Forelimb muscle (tissue), 1 donor: ENCODE measurements around the gene F8. TPM values are rescaled to one million over a fixed set of nuclear protein-coding genes. Genes with fewer than 3 reads are reported as not detected.
A peak's percentile ranks its signal among the peaks of the same experiment; 100 is the strongest.
"Not testable (repeated sequence)": the region's sequence is repeated elsewhere in the genome, so short reads cannot be mapped to it uniquely, and the experiment has no call there.

Experiments used
- DNase-seq: peaks from one replicate; pipeline ENCODE4 v3.0.0-alpha.2; 2013; ENCODE audit warnings: low read depth
- polyA plus RNA-seq: library from polyadenylated mRNA; unstranded; fragments of 120-200 nt; gene quantifications from one replicate; pipeline ENCODE4 v1.2.1, GENCODE V29; 2013; ENCODE audit not compliant: insufficient read length

F8 gene
- polyA plus RNA-seq, 1 donor: 5.1 TPM

DNA sequence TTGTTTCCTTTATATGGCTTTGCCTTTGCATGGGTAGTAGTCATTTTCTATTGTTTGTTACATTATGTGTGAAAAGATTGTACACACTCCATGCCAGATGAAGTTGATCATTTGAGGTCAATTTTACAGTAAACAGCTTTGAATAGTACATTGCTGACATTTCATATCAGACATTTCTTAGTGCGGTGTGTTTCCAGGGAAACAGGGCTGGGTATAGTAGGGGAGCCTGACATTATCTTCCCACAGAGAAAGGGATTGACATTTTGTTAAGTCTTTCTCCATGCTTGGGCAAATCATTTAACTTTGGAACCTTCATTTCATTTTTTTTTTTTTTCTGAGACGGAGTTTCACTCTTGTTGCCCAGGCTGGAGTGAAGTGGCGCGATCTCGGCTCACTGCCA, 9.1 kb upstream of the F8 start:
- no peak for DNase-seq

- DNase-seq: no peak
Measured at GRCh38 chrX:155028877-155029291, 6.4 kb upstream of the F8 start.

- DNase-seq: no peak
Measured at GRCh38 chrX:155028129-155028528, 5.6 kb upstream of the F8 start.

DNA sequence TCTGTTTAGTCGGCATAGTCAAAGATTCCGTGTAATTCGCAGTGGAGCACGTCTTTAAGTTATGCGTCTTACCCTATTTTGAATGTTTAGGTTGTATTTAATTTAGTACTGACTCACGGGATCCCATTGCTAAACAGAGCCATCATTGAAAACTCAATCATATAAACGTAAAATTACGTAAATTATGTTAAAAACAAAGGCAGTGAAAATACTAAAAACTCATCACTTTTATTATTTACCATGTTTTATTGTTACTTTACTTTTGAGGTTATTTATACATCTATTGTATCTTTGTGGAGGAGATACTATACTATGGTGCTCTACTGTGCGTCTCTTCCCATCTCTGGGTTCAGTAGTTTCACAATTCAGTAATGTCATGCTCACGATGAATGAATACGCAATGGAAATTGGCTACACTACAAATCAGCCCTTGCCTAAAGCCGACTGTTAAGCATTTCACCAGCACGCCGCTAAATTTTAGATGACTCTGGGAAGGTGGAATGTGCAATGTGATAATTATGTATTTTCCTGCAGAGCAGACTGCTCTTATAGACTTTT, 5.1 kb upstream of the F8 start:
- no peak for DNase-seq

DNA sequence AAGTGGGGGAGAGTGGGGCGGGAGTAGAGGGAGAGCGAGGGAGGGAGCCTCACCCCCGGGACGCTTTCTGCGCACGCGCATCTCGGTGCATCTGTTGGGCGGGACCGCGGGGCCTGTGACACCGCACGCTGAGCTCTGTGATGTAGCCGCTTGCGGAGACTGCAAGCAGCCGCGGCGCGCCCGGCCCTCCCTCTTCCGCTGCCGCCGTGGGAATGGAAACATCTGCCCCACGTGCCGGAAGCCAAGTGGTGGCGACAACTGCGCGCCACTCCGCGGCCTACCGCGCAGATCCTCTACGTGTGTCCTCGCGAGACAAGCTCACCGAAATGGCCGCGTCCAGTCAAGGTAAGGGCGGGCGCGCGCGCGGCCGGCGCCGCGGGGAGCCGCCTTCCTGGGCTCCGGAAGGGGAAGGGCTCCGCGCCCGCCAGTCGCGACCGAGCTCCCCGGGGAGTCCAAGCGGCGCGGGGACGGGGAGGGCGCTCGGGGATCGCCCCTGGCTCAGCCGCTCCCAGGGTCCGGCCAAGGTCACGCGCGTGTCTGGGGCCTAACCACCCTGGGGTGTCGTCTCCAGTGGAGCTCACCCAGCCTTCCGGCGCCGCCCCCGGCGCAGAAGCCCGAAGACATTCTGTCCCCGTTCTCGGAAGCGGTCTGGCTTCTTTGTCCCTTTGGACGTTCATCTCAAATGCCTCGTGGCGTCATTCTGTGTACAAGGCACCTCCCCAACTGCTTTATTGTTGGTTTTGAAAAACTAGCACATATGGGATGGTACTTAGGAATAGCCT, 4.4 kb upstream of the F8 start, which contains the start of gene FUNDC2:
Gene FUNDC2 (plus strand): TSS at position 118 of the 782 bp plus-strand sequence. CDS start 95 bp downstream, at position 213.
- peak; percentile 65 for DNase-seq

GRCh38 chrX:155026420-155026726, 3.9 kb upstream of the F8 start:
- DNase-seq: no peak

DNA sequence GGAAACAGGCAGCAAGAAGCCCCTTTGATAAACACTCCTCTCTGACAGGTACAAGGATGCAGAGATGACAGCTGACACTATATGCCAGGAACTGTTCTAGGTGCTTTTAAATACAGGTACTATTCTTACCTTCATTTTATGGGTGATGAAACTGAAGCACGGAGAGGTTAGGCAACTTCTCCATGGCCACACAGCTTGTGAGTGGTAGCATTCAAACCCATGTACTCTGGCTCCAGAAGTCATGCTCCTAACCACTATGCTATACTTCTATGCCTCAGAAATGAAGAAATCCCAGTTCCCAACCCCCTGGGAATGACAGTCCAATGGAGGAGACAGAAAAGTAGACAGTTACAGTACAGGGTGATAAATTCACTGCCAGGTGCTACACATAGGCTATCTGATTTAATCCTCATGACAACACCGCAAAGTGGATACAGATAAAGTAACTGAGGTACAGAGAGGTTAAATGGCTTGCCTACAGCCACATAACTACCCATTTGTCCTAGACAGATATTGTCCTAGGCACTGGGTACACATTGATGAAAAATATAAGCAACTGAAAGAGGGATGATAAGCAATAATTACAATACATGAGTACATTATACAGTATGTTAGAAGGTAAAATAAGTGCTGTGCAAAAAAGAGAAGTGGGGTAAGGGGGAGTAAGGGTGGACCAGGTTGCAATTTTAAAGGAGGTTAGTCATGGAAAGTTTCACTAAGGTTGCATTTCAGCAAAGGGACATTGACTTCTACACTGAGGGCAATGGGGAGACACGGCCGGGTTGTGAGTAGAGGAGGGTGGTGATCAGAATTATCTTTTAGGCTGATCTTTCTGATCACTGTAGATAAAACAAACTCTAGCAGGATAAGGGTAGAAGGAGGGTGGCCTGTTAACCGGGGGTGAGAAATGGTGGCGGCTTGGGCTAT, 1.6 kb upstream of the F8 start:
- no peak for DNase-seq

GRCh38 chrX:155020591-155020990, 1.9 kb downstream of the F8 start:
- DNase-seq: no peak

GRCh38 chrX:155009994-155010472, 12.5 kb downstream of the F8 start:
- no peak for DNase-seq

DNA sequence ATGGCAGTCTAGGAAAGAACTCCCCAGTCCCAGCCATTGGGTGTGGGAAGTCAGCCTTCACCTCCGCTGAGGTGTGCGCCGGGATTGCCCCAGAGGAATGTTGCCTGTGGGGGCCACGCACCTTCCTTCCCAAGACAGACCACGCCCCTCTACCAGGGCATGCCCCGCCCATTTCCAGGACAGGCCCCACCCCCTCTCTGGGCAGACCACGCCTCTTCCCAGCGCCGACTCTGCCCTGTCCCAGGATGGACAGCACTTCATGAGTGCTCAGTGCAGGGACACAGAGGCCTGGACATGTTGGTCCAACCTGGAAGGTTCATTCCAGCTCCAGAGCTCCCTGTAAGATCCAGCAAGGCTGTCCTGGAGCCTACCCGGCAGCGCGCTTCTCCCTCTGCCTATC, 13.9 kb downstream of the F8 start:
- not testable (repeated sequence) for DNase-seq

GRCh38 chrX:155006913-155007671, 15.4 kb downstream of the F8 start:
- not testable (repeated sequence) for DNase-seq

GRCh38 chrX:155006379-155006778, 16.1 kb downstream of the F8 start:
- not testable (repeated sequence) for DNase-seq

GRCh38 chrX:155005190-155005589, 17.3 kb downstream of the F8 start:
- DNase-seq: no peak

GRCh38 chrX:155001873-155002272, 20.6 kb downstream of the F8 start:
- no peak for DNase-seq

DNA sequence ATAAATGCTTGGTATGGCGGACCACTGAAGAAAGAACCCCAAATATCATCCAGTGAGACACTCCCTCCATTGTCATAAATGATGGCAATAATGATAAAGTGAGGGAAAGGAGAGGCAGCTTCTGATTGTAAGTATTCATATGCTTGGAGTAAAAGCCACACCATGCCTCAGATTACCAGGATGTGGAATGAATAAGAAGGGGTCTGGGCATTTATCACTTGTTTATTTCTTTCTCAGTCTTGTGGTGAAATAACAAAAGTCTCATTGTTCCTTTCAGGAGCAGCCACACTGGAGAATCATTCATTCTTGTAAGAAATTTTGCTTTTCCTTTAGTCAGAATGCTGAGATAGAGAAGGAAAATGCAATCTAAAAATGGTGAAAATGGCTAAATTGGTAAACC, 21.7 kb downstream of the F8 start:
- no peak for DNase-seq

- DNase-seq: no peak
Measured at GRCh38 chrX:154998204-154998880, 24.2 kb downstream of the F8 start.

DNA sequence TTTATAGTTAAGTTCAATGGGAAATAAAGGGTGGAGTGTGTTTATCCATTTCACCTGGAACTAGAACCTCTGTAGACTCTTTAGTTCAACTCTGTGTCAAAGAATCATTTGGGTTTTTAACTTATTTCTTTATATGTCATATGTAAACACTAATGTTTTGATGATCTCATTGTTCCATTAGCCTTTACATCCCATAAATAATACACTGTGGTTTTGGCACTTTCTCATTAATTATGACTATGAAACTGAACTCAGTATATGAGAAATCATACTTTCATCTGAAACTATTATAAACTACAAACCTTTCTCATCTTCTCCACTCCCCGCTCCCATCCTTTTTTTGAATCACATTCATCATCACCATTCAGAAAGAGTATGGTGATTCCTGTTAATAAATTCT, 31.0 kb downstream of the F8 start:
- no peak for DNase-seq

DNA sequence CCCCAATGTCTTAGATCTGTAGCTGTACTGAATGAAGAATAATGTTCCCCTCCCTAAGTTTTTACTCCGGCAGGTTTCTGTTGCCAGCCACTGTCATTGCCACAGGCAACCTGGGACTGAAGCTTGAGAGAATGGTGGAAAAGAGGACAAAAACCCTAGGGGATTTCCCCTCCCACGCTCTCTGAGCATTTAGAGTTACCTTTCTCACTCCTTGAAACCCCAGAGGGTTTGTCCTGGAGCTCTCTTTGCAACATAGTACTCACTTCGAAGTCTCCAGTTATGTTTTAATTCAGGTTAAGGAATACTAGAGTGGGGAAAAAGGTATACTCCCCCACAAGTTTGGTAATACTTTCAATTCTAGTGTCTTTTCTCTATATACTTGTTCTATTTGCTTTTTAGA, 31.5 kb downstream of the F8 start:
- no peak for DNase-seq

DNA sequence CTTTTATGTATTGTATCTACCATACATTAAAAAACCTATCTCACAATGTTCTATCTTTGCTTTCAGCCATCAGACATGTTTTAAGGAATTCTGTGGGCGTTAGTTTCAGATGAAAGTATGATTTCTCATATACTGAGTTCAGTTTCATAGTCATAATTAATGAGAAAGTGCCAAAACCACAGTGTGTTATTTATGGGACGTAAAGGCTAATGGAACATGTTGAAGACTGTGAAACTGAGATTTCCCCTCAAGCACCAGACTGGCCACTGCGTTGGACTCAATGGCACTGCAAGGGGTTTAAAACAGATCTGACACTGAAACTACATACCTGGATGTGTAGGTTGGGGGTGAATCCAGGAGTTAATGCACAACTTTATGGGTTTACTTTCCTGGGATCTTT, 32.0 kb downstream of the F8 start:
- no peak for DNase-seq

DNA sequence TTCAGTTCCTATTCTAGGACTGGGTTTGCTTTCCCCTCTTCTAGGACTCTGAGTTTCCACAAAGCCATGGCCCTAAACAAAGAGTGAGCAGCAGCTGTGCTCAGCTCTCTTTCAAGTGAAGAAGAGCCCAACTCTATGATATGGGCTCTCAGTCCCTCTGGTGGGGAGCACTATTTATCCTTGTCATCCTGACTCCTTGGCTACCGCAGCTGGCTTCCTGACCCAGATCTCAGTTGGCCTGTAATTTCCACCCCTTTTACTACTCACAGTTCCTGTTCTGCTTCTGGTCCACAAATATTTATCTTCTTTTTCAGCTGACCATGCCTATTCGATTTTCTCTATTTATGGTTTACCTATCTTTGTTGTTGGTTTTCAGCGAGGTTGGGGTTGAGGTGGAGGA, 33.8 kb downstream of the F8 start:
- DNase-seq: no peak

DNA sequence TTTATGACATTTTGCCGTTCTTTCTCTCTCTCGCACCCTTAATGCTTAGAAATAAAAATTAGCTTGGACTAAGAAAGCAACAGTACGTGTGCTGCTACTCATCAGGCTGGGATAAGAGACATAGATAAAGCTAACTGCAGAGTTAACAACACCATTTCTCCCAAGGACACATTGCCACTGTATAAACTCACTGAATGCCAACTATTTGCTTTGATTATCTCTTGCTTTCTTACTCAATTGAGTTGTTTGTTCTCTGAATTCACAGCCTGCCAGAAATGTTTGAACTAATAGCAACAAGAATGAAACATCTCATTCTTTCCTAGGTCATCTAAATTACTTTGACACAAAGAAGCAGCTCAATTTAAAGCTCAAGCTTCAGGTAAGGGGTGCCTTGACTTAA, 34.6 kb downstream of the F8 start:
- DNase-seq: no peak
